Raji (cell line): ENCODE data around the gene ARRDC1.

Experiments used
- POLR2A ChIP-seq: IDR thresholded peaks from 2 replicates; pipeline ENCODE4 v1.6.1; 2011; ENCODE audit warnings: low read depth, low read length, control low read depth; ENCODE audit not compliant: insufficient read depth

ARRDC1 gene

GRCh38 chr9:137618105-137619067, 12.9 kb downstream of the ARRDC1 start, which contains the start of gene EHMT1:
TSS of gene EHMT1 (plus strand) at chr9:137619005. CDS start at chr9:137619029, 24 bp downstream.
- TF ChIP-seq POLR2A = peak; percentile 68

- TF ChIP-seq POLR2A = no peak
These were observed 14.0 kb downstream of the ARRDC1 start for GRCh38 chr9:137619240-137620047.

- no peak for TF ChIP-seq POLR2A
These were observed 14.5 kb downstream of the ARRDC1 start for GRCh38 chr9:137620048-137620405.

GRCh38 chr9:137620581-137620980, 15.1 kb downstream of the ARRDC1 start:
- no peak for TF ChIP-seq POLR2A

DNA sequence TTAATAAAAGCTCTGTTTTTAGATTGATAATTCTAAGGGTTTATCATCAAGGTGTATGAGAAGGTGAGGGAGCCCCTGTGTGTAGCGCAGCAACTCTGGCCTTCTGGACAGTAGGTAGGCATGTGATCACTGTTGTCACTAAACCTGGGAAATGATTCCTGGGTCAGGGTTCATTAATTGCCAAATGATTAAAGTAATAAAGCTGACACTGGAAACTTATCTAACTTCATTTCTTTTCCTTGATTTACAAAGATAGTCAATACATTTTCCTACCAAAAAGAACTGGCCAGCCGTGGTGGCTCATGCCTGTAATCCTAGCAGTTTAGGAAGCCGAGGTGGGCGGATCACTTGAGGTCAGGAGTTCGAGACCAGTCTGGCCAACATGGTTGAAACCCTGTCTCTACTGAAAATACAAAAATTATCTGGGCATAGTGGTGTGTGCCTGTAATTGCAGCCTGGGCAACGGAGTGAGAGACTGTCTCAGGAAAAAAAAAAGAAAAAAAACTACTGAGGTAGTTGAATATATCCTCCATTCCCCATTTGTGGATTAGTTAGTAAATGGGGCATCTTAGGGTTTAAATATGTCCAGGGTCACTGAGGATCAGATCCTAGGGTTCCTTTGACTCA, 15.8 kb downstream of the ARRDC1 start:
- TF ChIP-seq POLR2A = no peak

- no peak for TF ChIP-seq POLR2A
These were observed 21.0 kb downstream of the ARRDC1 start for GRCh38 chr9:137626464-137626863.

DNA sequence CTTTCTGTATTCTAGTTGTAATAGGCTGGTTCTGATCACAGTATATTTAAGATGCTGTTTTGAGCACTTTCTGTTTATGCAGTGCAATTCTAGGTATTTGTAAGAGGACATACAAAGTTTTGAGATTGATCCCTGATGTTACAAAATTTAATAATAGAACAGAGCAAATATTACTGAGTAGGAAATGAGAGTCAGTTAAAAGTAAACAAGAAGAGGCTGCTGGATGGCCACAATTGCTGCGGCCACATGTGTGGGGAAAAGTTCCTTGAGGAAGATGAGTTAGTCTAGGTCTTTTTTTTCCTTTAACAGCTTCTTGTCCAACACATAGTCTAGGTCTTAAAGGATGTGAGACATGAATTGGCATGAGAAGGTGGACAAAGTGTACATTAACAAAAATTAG, 24.6 kb downstream of the ARRDC1 start:
- TF ChIP-seq POLR2A = no peak

DNA sequence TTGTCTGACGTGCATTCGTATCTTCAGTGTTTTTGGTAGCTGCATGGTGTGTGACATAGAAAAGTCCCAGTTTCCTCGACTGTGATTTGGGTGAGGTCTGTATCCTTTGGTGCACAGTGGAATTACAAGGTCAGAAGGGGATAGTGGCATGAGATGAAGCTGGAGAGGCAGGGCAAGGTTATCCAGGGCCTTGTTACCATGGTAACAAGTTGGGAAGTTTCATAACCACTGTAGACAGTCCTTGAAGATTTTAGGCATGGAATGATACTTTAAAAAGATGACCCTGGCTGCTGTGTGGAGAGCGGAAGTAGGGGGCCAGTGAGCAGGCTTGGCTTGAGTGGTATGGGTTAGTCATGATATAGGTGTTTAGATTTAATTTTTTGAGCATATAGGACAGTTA, 25.2 kb downstream of the ARRDC1 start:
- no peak for TF ChIP-seq POLR2A

- no peak for TF ChIP-seq POLR2A
These were observed 26.1 kb downstream of the ARRDC1 start for GRCh38 chr9:137631345-137632229.

GRCh38 chr9:137632230-137633161, 27.0 kb downstream of the ARRDC1 start:
- no peak for TF ChIP-seq POLR2A

- TF ChIP-seq POLR2A = no peak
These were observed 28.5 kb downstream of the ARRDC1 start for GRCh38 chr9:137634016-137634415.

- no peak for TF ChIP-seq POLR2A
These were observed 33.2 kb downstream of the ARRDC1 start for GRCh38 chr9:137638680-137639079.

DNA sequence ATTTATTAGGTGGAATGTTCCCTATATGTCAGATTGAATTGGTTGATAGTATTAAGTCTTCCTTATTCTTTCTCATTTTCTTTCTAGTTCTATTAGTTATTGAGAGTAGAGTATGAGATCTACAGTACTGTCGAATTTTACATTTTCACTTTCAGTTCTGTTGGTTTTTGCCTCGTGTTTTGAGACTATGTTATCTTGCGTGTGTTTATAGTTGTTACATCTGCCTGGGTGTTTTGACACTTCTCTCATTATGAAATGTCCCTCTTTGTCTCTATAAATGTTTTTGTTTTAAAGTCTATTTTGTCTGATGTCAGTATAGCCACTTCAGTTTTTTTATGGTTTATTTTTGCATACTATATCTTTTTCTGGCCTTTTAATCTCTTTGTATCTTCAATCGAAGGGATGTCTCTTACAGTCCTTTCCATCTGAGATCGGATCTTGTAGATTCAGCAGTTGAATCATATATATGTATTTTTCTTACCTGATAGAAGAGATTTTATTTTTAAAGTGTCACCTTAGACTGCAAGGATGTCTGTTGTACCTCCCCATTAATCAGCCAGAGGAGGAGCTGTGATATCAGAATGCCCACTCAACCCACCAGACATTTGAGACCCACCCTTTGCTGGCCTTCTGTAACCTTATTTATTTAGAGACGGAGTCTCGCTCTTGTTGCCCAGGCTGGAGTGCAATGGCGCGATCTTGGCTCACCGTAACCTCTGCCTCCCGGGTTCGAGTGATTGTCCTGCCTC, 34.0 kb downstream of the ARRDC1 start:
- no peak for TF ChIP-seq POLR2A
